Astrocyte (in vitro differentiated cells and primary cell): Measurements from ENCODE around the gene SURF1.

Experiments
- CTCF ChIP-seq: IDR thresholded peaks from 2 replicates; pipeline ENCODE4 v1.5.1; 2011; ENCODE audit warnings: low read depth, mild to moderate bottlenecking, inconsistent platforms, low read length, moderate library complexity; ENCODE audit not compliant: insufficient read depth
- EZH2 ChIP-seq: IDR thresholded peaks from 2 replicates; pipeline ENCODE4 v1.6.1; 2012; ENCODE audit warnings: mild to moderate bottlenecking, low read length, inconsistent platforms; ENCODE audit not compliant: insufficient read depth

DNA sequence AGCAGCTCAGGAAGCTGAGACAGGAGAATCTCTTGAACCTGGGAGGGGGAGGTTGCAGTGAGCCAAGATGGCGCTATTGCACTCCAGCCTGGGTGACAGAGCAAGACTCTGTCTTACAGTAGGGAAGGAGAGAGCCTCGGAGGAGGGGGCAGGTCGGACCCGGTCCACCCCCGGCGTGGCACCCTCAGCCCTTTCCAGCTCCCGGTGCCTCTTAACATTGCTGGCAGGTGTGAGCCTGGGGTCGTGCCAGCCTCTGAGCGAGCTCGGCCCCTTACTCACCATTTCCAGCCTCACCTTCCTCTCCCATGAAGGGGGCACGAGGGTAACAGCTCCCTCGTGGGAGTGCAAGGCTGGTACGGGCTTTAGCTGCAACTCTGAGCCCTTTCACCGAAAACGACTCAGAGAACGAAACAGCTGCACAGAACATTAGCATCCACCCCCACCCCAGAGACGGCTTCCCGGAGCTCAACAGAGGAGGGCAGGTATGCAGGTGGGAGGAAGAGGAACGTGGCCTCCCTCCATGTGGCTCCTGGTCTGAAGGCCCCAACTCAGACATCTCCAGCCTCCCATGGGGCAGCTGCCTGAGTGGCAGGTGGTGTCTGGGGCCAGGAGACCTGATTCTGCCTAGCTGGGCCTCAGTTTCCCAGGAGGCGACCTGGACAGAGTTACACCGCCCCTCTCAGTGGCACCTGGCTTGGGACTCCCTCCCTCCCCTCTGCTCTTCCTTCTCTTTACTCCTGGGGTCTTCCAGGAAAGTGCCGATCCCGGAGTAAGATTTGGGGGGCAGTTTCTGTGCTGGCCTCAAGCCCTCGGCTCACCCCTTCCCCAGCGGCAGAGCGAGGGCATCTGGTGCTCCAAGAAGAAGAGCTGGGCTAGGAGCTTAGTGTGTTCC lies 52.8 kb downstream of the SURF1 start:
- no peak for TF ChIP-seq CTCF
- no peak for TF ChIP-seq EZH2
